ENCODE data around the gene VPS51.

VPS51 gene

DNA sequence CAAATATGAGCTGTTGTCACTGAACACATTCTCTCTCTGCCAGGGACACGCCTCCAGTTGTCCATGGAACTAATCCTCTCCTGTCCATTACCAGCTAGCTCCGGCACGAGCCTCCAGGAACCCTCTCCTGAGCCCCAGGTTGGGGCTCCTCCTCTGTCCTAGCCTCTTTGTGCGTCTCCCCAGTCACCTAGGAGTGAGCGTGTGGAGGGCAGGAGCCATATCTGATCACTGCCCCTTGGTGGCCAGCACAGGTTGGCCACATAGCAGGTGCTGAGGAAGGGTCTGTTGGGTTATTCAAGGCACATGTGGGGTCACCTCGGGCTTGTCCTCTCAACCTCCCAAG lies 35.9 kb downstream of the VPS51 start:
- TF ChIP-seq, protein P1, sequence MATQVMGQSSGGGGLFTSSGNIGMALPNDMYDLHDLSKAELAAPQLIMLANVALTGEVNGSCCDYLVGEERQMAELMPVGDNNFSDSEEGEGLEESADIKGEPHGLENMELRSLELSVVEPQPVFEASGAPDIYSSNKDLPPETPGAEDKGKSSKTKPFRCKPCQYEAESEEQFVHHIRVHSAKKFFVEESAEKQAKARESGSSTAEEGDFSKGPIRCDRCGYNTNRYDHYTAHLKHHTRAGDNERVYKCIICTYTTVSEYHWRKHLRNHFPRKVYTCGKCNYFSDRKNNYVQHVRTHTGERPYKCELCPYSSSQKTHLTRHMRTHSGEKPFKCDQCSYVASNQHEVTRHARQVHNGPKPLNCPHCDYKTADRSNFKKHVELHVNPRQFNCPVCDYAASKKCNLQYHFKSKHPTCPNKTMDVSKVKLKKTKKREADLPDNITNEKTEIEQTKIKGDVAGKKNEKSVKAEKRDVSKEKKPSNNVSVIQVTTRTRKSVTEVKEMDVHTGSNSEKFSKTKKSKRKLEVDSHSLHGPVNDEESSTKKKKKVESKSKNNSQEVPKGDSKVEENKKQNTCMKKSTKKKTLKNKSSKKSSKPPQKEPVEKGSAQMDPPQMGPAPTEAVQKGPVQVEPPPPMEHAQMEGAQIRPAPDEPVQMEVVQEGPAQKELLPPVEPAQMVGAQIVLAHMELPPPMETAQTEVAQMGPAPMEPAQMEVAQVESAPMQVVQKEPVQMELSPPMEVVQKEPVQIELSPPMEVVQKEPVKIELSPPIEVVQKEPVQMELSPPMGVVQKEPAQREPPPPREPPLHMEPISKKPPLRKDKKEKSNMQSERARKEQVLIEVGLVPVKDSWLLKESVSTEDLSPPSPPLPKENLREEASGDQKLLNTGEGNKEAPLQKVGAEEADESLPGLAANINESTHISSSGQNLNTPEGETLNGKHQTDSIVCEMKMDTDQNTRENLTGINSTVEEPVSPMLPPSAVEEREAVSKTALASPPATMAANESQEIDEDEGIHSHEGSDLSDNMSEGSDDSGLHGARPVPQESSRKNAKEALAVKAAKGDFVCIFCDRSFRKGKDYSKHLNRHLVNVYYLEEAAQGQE (IDR thresholded peaks at IDR 0.05; ENCODE audit: insufficient read depth in 1 of 2, low read depth in 2 of 2, low read length in 2 of 2): no peak
- no peak for TF ChIP-seq FOXP2 (optimal IDR thresholded peaks at IDR 0.05; ENCODE audit: borderline replicate concordance, extremely low read depth, extremely low read length, insufficient read depth)
- no peak for TF ChIP-seq SIN3A (IDR thresholded peaks at IDR 0.05; ENCODE audit: borderline replicate concordance, insufficient read depth, low read length)
- no peak for TF ChIP-seq POLR2AphosphoS5 (IDR thresholded peaks at IDR 0.05; ENCODE audit: low read depth, low read length)

DNA sequence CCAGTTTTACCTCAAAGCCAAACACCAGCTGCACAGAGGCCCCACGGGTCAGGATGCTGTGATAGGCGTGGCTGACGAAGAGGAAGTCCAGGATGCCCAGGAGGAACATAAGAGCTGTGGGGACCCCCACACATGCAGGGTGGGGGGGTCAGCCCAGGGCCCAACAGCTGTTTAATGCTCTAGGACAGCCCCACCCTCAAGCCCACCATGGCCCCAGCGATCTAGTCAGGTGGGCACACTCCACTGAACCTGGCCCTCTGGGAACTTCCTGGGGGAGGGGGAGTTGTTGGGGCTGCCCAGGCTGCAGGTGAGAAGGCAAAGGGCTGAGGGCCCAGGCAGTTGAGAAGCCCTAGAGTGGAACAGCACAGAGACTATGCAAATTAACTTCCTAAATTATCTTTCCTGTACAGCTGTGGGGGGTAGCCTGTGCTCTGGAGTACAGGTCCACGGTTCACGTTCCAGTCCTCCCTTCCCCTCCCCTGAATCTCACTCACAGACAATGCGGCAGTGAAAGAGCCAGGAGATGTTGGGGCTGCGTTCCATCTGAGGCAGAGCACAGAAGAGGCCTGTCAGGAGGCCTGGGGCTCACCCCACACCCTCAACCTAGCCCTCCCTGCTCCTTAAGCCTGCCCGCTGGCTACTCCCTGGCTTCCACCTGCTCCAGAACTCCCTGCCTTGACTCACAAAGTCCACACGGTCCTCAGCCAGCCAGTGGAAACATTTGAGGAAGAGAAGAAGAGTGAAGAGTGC lies 36.4 kb downstream of the VPS51 start:
- TF ChIP-seq TAF1 (IDR thresholded peaks at IDR 0.05; ENCODE audit: borderline replicate concordance, insufficient read depth, low read length) (no peak), FOXP2 (optimal IDR thresholded peaks at IDR 0.05; ENCODE audit: borderline replicate concordance, extremely low read depth, extremely low read length, insufficient read depth) (no peak), SIN3A (IDR thresholded peaks at IDR 0.05; ENCODE audit: borderline replicate concordance, insufficient read depth, low read length) (no peak), POLR2AphosphoS5 (IDR thresholded peaks at IDR 0.05; ENCODE audit: low read depth, low read length) (no peak)
- TF ChIP-seq, protein P1 (IDR thresholded peaks at IDR 0.05; ENCODE audit: insufficient read depth in 1 of 2, low read depth in 2 of 2, low read length in 2 of 2): no peak

DNA sequence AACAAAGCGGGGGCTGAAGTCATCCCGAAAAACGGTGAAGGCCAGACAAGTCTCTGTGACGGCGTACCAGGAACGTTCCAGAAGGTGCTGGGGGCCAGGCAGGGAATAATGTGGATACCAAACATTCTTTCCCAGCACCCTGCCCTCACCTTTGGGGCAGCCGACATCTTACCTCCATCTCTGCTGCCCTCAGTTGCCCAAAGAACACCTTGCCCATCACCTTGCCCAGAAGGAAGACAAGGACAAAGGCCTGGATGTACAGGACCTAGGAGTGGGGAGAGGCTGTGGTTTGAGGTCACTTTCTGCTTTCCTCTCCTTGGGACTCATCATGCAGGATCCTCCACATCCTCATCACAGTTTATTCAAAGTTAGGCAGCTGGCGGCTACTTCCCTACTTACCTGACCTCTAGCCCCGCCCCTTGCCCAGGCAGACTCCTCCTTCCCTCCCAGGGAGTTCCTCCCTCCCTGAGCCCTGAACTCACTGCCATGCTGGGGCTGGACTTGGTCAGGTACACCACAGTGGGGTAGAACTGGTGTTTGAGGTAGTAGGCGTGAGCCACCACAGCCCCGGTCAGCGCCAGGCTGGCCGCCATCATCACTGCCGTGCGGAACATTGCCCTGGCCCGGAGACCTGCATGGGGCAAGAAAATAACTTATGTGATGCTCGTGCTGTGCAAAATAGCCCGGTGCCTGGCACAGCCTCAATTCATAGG lies 37.1 kb downstream of the VPS51 start:
- TF ChIP-seq TAF1 (IDR thresholded peaks at IDR 0.05; ENCODE audit: borderline replicate concordance, insufficient read depth, low read length) (no peak), POLR2AphosphoS5 (IDR thresholded peaks at IDR 0.05; ENCODE audit: low read depth, low read length) (no peak), FOXP2 (optimal IDR thresholded peaks at IDR 0.05; ENCODE audit: borderline replicate concordance, extremely low read depth, extremely low read length, insufficient read depth) (no peak), SIN3A (IDR thresholded peaks at IDR 0.05; ENCODE audit: borderline replicate concordance, insufficient read depth, low read length) (no peak)
- TF ChIP-seq, protein P1 (IDR thresholded peaks at IDR 0.05; ENCODE audit: insufficient read depth in 1 of 2, low read depth in 2 of 2, low read length in 2 of 2): no peak

DNA sequence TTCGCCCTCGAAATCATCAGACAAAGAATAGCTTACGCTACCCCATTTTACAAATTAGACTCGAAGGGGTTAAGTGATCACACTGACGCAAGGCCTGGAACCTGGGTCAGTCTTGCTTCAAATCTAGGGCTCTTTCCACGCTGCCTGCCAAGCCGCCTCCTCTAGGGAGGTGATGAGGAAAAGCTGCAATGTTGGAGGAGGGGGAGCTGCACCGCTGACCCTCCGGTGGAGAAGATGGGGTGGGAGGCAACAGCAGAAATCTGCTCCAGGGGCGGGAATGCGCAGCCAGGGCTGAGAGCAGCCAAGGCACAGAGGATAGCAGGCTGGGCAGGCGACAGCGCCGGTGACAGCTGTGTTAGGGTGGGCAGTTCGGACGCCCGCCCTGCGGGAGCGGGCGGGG lies 37.7 kb downstream of the VPS51 start:
- TF ChIP-seq FOXP2 (optimal IDR thresholded peaks at IDR 0.05; ENCODE audit: borderline replicate concordance, extremely low read depth, extremely low read length, insufficient read depth): no peak
- no peak for TF ChIP-seq TAF1 (IDR thresholded peaks at IDR 0.05; ENCODE audit: borderline replicate concordance, insufficient read depth, low read length)
- no peak for TF ChIP-seq POLR2AphosphoS5 (IDR thresholded peaks at IDR 0.05; ENCODE audit: low read depth, low read length)
- TF ChIP-seq, protein P1 (IDR thresholded peaks at IDR 0.05; ENCODE audit: insufficient read depth in 1 of 2, low read depth in 2 of 2, low read length in 2 of 2): no peak
- no peak for TF ChIP-seq SIN3A (IDR thresholded peaks at IDR 0.05; ENCODE audit: borderline replicate concordance, insufficient read depth, low read length)
